Subcutaneous abdominal adipose tissue (tissue), 5 donors: Measurements from ENCODE around the gene SRSF11.

Experiments
- H3K27ac ChIP-seq: one replicate; pipeline ENCODE4 v1.7.0; 2013; ENCODE audit warnings: low read depth, mild to moderate bottlenecking, inconsistent platforms, low read length, moderate library complexity
- H3K27me3 ChIP-seq, 5 donors: one replicate each; pipeline ENCODE4 v1.7.0; 2013; ENCODE audit warnings: low read length in 5 of 5, inconsistent platforms in 1 of 5; ENCODE audit not compliant: control insufficient read depth in 5 of 5, insufficient read depth in 4 of 5
- H3K36me3 ChIP-seq, 5 donors: one replicate each; pipeline ENCODE4 v1.7.0; 2013; ENCODE audit warnings: low read length in 5 of 5; ENCODE audit not compliant: control insufficient read depth in 5 of 5, insufficient read depth in 5 of 5
- H3K4me1 ChIP-seq, 5 donors: one replicate each; pipeline ENCODE4 v1.7.0; 2013; ENCODE audit warnings: low read length in 5 of 5, mild to moderate bottlenecking in 3 of 5, moderate library complexity in 1 of 5; ENCODE audit not compliant: control insufficient read depth in 5 of 5, insufficient read depth in 5 of 5
- H3K4me3 ChIP-seq, 5 donors: one replicate each; pipeline ENCODE4 v1.7.0; 2013; ENCODE audit warnings: low read length in 5 of 5, low read depth in 1 of 5
- H3K9ac ChIP-seq, 5 donors: one replicate each; pipeline ENCODE4 v1.7.0; 2013; ENCODE audit warnings: low read length in 5 of 5, mild to moderate bottlenecking in 4 of 5, moderate library complexity in 3 of 5
- H3K9me3 ChIP-seq, 5 donors: one replicate each; pipeline ENCODE4 v1.7.0; 2013; ENCODE audit warnings: low read length in 5 of 5; ENCODE audit not compliant: control insufficient read depth in 5 of 5
- donor health status: healthy.
- donor health status: healthy.
- donor health status: healthy.
- donor health status: healthy.
- donor health status: healthy.

Gene SRSF11

DNA sequence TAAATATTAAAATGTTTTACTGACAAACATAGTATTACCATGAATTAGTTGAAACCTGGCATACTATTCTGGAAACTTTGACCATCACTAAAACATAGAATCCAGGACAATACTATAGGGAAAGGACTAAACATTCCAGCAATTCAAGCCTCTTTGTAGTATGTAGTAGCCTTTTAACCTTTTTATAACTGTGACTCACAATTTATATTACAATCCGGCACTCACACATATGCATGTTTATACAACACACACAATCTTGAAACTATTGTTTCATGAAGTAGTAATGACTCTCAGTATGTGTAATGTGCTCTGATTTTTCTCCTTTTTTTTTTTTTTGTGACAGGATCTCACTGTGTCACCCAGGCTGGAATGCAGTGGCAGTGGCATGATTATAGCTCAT lies 69.0 kb downstream of the SRSF11 start:
- Histone ChIP-seq H3K4me3 (no peak overlapping the region), H3K27ac (no peak overlapping the region), H3K9me3 (no peaks in the 10 kb centered on the region), H3K36me3 (peaks cover 17 to 51% (median 23%) of the 10 kb centered on the region in 5 donors), H3K27me3 (no peaks in the 10 kb centered on the region), H3K4me1 (no peaks in the 10 kb centered on the region), H3K9ac (no peak overlapping the region)

- peaks cover 19 to 46% (median 29%) of the 10 kb centered on the region in 5 donors for H3K36me3 ChIP-seq
- H3K9ac ChIP-seq, result no peak overlapping the region
- H3K27ac ChIP-seq, result no peak overlapping the region
- H3K9me3 ChIP-seq, result no peaks in the 10 kb centered on the region
- peaks cover 0 to under 1% (median 0%) of the 10 kb centered on the region in 5 donors for H3K4me1 ChIP-seq
- H3K4me3 ChIP-seq, result no peak overlapping the region
- H3K27me3 ChIP-seq, result no peaks in the 10 kb centered on the region
These were observed 72.1 kb downstream of the SRSF11 start for GRCh38 chr1:70293186-70293843.

DNA sequence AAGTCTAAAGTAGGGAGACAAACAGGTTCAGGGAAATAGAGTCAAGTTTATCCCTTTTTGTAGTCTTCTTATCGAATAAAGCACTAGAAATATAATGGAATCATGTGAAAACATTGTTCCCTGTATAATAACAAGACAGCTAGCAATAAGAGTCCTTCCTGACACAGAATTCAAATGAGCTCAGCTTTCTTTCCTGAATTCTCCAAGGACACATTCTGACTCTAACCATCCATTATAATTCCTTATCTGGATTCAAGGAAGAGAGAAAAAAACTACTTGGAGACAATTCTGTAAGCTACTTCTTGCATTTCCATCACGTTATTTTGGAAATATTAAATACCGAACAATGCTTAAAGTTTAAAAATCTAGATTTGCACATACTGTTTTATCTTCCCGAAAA lies 74.6 kb downstream of the SRSF11 start:
- Histone ChIP-seq H3K9ac (no peak overlapping the region), H3K9me3 (no peaks in the 10 kb centered on the region), H3K4me1 (peaks cover 0 to 7% (median 0%) of the 10 kb centered on the region in 5 donors), H3K4me3 (no peak overlapping the region), H3K27ac (no peak overlapping the region), H3K27me3 (no peaks in the 10 kb centered on the region), H3K36me3 (peaks cover 29 to 51% (median 39%) of the 10 kb centered on the region in 5 donors)

- no peak overlapping the region for H3K9ac ChIP-seq
- no peak overlapping the region for H3K27ac ChIP-seq
- peaks cover 15 to 32% (median 24%) of the 10 kb centered on the region in 5 donors for H3K36me3 ChIP-seq
- H3K4me1 ChIP-seq, result peaks cover 0 to 7% (median 0%) of the 10 kb centered on the region in 5 donors
- no peaks in the 10 kb centered on the region for H3K27me3 ChIP-seq
- no peaks in the 10 kb centered on the region for H3K9me3 ChIP-seq
- H3K4me3 ChIP-seq, result no peak overlapping the region
These were observed 78.3 kb downstream of the SRSF11 start for GRCh38 chr1:70299472-70299871.
